ELR (cell line): ENCODE measurements around the gene FOXQ1.
A peak's percentile ranks its signal among the peaks of the same experiment; 100 is the strongest.

Source experiments
- DNase-seq: peaks from one replicate; pipeline ENCODE4 v3.0.0-alpha.2; 2015; ENCODE audit warnings: low read depth

The FOXQ1 gene, protein sequence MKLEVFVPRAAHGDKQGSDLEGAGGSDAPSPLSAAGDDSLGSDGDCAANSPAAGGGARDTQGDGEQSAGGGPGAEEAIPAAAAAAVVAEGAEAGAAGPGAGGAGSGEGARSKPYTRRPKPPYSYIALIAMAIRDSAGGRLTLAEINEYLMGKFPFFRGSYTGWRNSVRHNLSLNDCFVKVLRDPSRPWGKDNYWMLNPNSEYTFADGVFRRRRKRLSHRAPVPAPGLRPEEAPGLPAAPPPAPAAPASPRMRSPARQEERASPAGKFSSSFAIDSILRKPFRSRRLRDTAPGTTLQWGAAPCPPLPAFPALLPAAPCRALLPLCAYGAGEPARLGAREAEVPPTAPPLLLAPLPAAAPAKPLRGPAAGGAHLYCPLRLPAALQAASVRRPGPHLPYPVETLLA

DNA sequence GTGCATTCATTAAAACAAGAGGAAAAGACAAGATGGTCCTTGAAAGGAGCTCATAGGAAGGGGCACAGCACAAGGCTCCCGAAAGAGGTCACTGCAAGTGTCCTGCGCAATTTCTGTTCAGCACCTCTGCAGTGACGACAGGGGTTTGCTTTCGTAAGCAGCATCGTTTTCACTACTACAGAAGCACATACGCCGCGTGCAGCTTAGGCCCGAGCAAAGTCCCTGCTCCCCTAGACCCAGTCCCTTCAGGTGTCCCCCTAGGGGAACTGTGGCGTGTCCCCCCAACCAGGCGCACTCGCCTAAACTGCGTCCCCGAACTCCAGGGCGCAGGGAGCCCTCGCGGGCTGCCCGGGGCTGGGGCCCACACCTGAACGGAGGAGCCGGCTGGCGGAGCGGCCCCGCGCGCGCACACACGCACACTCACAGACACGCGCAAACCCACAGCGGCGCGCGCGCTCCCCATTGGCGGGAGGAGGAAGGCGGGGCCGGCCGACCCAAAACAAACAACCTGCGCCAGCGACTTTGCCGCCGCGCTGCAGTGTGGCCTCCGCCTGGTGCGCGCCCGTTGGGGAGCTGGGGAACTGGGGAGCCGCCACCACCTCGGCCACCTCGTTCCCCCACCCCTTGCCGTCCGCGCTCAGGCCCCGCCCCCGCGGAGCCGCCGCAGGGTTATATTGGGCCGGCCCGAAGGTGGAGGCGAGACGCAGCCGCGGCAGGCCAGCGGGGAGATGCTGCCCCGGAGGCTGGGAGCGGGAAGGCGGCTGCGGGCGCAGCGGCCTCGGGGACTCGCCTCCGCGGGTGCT lies at the start of gene FOXQ1:
Gene FOXQ1, plus strand, starts transcription at position 699 of the 803 bp plus-strand sequence. CDS start 607 bp downstream, outside the sequence.
- DNase-seq = peak; percentile 61

DNA sequence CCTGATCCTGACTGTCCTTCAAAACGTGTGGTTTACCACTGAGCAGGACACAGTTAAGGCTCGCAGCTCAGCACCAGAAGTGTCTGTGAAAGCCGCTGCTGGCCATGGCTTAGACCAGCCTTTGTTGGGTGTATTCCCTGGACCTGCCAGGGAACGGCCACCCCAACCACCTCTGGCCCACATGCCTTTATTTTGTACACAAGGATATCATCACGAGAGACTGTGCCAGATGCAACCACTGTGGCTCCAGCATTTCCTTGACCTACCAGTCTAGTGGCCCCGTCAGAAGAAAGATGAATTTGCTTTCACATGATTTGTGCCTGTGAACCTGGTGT lies 49.2 kb upstream of the FOXQ1 start:
- no peak for DNase-seq

DNA sequence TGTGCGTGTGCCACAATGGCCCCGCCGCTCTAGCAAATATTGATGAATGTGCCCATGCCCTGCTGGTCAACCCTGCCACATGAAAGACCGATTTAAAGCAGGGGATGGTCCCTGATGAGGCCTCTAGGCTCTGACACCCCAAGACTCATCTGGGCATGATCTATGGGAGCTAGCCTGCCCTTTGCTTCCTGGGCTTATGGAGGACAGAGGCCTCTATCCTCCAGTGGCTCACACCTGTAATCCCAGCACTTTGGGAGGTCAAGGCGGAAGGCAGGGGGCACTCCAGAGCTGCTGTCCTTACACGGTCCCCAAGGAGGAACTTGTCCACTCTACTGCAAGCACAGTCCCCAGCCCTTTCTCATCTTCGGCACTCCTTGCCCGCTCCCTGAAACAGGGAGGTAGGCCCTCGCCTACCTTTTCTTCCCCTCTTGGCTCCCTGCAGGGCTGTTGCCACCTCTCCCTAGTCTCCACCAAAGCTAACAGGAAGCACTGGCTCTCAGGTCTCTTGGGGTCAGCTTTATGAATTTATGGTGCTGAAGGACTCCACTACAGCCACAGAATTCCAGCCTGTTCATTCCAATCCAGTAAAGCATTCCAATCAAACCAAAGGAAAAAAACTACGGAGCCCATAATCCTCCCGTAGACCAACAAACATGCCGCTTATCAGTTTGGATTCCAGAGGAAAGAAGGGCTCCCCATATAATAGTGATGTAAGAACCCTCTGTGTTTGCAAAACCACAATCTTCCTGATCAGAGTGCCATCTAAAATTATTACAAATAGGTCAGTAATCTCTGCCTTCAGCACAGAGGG lies 48.7 kb upstream of the FOXQ1 start:
- peak; percentile 13 for DNase-seq

DNA sequence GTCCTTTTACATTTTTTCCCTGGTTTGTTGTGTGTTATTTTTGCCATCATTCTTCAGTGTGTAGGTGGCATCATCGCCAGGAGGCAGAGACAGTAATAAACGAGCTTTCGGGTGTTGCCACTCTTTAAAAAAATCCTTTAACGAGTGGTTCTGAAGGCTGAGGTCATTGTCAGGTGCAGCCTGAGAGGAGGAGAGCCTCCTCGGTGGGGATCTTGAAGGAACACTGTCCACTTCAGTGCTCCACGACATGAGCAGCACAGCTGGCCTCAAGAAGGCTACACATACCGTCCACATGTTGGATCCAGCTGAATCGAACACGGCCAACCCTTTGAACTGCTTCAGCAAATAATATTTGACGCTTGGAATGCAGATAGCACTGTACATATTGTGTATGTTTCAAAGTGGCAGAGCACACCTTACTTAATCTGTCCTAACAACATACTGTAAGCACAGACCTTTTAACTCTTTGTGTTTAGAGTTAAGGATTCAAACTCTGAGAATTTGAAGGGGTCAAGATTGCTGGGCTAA lies 48.0 kb upstream of the FOXQ1 start:
- no peak for DNase-seq

DNA sequence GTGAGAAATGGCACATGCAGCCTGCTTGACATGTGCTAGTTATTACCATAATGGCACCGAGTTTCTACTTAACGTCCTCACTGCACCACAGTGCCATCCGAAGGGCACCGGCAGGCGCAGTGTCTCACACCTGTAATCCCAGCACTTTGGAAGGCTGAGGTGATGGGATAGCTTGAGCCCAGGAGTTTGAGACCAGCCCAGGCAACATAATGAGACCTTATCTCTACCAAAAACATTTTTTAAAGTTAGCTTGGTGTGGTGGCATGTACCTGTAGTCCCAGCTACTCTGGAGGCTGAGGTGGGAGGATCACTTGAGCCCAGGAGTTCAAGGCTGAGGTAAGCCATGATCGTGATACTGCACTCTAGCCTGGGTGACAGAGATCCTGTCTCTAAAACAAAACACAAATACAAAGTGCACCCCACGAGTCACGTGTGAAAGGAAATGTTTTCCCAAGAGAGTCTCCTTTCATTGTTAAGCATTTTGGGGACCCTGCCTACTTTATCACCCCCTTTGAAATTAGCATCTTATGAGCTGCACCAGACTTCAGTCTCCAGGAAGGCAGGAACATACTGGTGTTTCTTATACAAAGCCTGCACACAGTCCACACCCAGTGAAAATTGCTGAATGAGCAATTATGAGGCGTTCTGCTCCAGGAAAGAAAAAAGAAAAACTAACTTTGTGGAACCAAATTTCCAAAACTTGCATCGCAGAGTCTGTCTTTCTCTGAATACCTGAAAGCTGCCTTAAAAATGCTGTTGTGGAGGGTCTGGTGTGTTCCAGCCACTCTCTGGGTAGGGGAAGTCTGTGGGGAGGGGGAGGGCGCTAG lies 47.1 kb upstream of the FOXQ1 start:
- DNase-seq = no peak

DNA sequence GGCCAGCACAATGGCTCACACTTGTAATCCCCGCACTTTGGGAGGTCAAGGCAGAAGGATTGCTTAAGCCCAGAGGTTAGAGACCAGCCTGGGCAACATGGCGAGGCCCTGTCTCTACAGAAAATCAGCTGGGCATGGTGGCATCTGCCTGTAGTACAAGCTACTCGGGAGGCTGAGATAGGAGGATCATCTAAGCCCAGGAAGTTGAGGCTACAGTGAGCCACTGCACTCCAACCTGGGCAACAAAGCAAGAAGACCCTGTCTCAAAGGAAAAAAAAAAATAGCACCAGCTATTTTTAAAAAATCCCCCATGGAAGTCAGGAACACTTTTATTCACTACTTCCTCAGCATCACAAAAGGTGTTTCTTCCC lies 45.2 kb upstream of the FOXQ1 start:
- no peak for DNase-seq

DNA sequence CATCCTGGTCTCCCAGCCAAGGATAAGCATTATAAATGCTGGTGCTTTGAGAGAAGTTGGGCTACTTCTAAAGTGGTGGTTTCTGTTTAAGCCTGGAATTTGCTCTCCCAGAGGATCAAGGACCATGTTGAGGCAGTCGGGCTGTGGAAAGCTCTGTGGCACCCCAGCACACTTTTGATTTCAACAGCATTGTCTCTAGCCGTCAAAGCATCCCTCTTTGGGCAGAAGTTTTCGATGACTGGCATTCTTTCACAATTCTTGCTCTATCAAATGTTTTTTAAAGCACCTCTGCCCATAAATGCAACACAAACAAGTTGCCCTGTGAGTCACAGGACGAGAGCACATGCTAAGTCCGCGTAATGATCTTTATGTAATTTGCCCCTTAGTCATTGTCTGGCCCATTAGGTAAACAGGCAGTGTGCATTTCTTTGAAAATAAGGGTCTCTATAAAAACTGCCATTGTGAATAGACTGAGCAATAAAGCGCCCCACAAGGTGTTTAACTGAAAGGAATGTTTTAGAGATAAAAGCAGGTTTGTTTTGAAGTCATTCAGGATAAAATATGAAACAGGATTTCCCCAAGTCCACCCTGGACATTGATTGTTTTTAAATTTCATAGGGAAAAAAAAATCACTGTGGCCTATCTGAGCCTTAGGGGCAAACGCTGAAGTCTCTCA lies 44.7 kb upstream of the FOXQ1 start:
- DNase-seq = peak; percentile 66

DNA sequence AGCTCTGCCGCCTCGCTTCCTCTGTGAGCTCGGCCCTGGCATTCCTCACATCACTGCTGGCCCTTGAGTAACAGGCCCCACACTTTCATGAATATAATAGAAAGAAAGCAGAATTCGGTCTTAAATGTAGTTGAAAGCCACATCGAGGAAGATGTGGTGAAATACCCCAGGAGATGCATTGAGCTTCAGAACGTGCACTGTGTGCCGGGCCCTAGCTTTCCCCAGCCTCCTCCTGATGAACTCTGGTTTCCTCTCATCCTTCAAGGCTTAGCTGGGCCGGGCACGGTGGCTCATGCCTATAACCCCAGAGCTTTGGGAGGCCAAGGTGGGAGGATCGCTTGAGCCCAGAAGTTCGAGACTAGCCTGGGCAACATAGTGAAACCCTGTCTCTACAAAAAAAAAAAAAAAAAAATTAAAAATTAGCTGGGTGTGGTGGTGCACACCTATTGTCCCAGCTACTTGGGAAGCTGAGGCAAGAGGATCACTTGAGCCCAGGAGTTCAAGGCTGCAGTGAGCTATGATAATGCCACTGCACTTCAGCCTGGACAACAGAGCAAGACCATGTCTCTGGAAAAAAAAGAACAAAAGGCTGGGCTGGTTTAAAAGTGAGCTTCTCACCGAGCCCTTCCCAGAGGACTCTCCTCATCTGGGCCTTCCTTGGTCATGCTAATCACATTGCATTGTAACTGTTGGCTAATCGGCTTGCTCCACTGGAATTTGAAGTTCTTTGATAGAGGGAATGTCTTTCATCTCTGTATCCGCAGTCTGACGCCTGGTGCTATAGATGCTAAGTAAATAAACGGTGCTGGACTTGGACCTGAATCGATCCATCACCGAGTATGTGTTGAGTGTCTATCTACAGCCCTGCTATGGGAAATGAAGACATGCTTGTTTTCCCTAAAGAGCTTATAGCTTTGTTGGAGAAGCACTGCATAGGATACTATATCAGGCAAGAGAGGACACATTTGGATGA lies 43.8 kb upstream of the FOXQ1 start:
- DNase-seq = no peak

DNA sequence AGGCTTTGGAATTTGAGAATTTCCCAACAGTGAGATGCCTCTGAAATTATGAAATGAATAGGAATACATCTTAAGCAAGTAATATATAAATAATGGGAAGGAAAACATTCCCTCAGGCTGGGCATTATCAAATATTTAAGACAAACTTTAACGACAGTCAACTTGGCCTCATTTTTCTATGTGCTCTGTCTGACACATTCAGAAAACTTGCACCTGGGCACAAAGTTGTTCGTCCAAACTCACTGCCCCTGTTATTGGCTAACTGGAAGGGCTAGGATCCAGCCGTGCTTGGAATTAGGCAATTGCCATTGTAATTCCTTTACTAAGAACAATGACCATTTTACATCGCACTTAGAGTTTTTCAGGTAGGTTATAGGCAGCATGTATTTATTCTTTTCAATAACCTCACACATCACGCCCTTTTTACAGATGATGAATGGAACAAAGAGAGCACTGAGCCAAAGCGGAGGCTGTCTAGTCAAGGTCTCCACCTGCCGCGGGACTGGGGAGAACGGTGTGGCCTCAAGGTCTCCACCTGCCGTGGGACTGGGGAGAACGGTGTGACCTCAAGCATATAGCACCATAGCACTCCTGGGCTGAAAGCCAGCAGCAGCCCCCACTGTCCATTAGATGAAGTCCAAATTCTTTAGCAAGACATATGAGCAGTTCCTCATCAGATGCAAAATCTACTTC lies 40.7 kb upstream of the FOXQ1 start:
- DNase-seq = no peak

DNA sequence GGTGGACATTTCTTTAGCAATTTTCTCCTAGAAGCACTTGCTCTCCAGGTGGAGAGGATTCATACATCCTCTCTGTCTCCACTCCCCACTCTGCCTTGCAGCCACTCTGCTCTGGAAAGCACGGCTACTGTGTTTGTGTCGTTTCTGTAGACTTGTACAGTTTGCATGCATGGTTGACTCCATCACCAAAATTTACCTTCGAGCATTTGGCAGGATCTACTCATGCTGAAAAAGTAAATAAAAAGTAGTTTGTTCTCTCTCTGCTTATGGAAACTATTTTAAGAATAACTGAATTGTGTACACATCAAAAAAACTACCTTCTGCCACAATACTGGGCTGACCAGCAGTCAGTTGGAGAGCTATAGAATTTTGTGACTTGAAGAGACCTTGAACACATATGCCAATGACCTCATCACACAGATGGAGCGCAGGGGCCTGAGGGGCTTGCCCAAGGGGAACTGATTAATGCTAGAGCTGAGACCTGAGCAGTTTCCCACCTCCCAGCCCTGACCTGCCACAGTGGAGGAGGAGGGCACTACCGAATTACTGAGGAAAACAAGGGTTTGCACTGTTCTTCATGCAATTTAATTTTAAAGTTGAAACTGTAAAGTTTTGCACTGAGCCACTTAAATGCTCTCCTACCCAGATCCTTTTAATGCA lies 33.7 kb upstream of the FOXQ1 start:
- DNase-seq = no peak

DNA sequence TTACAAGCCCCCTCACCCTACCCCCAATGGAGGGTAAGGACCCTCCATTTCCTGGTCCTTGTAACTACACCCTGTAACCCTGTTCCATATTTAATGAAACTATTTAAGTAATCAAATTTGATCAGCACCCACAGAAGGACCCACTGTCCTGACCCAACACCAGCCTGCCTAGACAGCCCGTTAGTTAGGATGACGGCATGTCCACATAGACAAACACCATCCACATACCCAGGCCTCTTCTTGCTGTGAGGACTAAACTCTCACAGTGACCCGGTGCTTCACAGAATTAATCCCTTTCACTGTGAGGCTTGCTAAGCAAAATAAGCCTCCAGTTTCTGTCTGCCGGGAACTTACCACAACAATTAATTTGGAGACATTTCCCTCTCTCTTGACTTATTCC lies 32.8 kb upstream of the FOXQ1 start:
- no peak for DNase-seq

DNA sequence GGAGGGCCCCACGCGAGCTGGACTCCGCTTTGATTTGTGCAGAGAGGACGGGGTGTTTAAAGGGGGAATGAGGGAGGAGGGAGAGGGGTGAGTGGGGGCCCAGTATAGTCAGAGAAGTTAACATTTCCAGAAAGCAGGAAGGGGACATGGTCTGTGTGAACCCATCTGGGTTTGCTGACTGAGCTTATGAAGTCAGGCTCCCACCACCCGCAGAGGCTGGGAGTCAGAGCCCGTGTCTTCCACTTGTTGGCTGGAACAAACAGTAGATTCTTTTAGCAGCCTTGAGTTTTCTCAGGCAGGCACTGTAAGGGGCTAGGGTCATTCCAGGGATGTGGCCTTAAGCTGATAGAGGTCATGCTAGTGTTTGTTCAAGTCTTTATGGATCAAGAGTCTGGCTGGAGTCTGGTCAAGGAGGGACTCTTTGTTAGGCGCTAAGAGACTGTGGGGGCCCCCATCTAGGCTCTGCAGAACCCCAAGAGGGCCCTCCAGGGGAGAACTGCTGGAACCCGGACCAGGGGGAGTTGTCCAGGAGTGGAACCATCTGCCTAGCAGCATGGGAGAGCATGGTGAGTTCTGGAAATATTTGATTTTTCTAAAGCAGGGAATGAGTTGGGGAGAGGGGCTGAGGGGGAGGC lies 31.1 kb upstream of the FOXQ1 start:
- DNase-seq = no peak

DNA sequence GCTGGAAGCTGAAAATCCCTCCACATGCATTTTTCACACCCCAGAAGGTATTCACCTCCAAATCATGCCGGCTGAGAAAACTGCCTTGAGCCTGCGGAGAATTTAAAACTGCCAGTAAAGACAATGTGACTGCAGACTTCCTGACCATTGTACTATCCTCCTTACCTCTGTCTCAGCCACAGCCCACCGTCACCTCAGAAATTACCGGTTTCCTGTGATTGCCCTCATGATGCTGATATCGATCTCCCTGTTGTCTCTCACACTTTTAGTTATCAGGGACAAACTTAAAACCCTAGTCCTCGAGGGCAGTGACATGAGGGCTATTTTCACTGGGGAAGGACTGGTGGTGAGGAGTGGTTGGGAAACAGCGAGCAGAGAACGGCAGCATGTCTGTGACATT lies 30.2 kb upstream of the FOXQ1 start:
- DNase-seq = no peak

DNA sequence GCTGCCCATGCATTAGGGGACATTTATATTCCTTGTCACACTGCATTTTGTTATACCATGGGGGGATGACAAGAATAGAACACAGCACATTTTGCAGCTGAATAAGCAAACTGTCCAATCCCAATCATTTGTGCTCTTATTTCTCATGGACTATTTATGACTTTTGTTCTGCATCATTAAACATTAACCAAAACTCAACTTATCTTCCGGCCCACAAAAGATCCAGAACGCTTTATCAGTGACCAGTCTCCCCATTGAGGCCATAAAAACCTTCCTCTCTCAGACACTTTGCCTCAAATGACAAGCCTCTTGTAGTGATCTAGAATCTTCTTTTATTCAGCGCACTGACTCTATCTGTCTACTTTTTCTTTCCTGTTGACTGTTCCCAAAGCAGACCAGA lies 28.4 kb upstream of the FOXQ1 start:
- DNase-seq = no peak

DNA sequence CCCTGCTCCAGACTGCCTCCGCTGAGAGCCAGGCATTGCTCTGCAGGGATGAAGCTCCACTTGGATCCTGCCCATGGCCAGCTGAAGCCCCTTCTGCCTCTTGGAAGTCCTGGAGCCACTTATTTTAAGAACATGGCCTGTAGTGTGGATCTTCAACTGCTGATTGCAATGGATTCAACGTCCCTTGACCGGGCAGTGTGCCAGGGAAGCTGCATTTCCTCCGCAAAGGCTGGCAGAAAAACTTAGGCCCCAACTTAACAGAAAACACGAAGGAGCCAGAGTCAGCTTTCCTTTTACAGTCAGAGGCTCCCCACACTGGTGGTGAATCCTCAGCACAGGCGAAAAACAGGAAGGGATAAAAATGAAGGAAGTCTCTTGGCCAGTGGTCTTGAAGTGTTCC lies 26.3 kb upstream of the FOXQ1 start:
- DNase-seq = no peak

DNA sequence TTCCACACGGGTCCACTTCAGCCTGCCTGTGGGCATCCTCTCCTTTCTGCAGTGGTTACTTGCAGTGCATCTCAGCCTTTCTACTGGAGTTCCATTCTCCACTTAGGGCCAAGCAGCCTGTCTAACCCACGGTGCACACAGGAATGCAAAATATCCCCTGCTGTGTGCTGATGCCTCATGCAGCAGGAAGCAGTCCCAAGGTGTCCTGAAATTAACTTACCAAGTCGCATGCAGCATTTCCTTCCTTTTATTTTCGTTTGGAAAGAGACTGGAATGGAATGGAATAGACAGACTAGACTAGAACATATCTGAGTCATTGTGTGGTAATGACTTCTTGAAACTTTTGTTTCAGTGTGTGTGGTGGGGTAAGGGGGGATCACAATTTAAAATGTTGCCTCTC lies 25.9 kb upstream of the FOXQ1 start:
- DNase-seq = peak; percentile 83

DNA sequence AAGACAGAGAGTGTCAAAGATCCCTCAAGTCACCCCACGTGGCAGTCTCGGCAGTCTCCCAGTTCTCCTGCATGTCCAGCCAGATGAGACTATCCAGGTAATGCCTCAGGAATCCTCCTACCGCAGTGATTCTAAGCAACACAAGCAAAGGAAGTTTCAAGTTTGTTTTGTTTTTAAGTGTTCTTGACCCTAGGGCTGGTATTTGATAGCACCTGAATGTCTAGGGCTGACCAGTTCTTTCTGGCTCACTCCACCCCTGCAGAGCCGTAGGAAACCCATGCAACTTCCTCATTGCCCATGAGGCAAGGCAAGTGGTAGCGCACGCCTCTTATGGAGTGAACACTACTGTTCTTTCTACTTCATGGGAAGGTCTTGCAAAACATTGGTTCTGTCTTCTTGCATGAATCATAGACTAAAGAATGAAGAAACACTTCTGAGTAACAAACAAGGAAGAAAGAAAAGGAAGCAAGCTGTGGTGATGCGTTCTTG lies 24.8 kb upstream of the FOXQ1 start:
- DNase-seq = peak; percentile 95

DNA sequence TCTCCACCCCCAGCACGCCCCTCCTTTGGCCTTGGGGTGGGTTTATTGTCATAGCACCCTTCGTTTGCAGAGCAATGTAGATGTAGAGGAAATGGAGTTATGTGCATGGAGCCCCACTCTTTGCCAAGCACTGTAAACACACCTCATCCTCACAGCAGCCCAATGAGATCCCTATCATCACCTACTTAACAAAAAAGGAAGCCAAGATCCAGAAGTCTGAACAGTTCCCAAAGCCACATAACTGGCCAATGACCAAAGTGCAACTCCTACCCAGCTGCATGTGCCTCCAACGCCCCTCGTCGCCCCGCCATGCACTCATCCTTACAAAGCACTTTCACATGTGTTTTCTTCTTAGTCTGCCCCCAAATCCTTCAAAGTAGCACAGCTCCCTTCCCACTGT lies 21.8 kb upstream of the FOXQ1 start:
- DNase-seq = no peak
